ENCODE measurements around the gene SH2D6.
"Not testable (repeated sequence)": the region's sequence is repeated elsewhere in the genome, so short reads cannot be mapped to it uniquely, and the experiment has no call there.

SH2D6 gene

DNA sequence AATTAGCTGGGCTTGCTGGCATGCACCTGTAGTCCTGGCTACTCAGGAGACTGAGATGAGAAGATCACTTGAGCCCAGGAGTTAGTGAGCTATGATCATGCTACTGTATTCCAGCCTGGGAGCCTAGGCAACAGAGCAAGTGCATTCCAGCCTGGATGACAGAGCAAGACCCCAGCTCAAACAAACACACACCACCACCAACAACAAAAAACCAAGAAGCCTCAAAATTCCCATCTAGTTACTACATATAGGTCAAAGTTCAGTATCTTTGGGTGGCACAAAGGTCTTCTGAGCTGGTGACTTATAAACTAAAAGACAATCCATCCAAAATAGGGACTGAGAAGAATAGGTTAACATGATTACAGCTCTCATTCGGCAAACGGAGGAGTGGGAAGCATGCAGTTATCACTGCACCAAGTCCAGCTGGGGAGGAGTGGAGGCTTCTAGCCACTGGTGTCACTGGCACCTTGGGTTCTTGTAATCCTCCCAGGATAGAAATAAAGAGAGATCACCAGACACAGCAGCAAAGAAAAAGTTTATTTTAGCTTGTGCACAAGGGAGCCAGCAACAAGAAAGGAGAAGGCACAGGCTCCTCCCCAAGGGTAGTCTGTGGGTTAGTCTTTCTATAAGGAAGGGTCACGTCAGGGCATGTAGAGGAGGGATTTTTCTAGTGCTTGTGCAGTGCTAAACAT is 57.4 kb downstream of the SH2D6 start:
- DNase-seq: peak; percentile 35 to 50 (median 43)

DNA sequence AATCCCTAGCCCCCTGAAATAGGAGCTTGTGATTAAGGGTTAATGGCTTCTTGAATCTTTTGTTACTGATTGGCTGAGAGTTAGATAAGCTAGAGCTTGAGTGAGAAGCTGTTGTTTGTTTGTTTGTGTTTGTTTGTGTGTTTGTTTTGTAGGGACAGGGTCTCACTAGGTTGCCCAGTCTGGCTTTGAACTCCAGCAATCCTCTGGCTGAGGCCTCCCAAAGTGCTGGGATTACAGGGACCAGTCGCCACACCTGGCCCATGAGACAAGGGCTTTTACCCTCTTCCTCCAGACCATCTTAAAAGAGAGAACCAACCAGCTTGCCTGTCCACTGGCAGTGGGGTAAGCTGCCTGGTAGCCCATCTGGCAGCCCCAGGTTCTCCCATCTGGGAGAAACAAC is 58.1 kb downstream of the SH2D6 start:
- DNase-seq: no peak

DNA sequence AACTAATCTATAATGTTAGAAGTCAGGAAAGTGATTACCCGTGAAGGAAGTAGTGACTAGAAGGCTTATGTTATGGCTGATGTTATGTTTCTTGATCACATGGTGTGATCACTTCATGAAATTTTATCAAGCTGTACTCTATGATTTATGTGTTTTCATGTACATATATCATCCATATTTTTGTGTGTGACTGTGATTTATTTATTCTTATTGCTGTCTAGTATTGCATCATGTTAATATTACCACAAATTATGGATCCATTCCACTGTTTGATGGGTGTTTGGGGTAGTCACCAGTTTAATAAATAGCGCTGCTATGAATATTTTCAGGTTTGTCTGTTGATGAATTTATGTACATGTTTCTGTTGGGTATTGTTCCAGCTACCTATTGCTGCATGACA is 59.4 kb downstream of the SH2D6 start:
- DNase-seq: no peak

DNA sequence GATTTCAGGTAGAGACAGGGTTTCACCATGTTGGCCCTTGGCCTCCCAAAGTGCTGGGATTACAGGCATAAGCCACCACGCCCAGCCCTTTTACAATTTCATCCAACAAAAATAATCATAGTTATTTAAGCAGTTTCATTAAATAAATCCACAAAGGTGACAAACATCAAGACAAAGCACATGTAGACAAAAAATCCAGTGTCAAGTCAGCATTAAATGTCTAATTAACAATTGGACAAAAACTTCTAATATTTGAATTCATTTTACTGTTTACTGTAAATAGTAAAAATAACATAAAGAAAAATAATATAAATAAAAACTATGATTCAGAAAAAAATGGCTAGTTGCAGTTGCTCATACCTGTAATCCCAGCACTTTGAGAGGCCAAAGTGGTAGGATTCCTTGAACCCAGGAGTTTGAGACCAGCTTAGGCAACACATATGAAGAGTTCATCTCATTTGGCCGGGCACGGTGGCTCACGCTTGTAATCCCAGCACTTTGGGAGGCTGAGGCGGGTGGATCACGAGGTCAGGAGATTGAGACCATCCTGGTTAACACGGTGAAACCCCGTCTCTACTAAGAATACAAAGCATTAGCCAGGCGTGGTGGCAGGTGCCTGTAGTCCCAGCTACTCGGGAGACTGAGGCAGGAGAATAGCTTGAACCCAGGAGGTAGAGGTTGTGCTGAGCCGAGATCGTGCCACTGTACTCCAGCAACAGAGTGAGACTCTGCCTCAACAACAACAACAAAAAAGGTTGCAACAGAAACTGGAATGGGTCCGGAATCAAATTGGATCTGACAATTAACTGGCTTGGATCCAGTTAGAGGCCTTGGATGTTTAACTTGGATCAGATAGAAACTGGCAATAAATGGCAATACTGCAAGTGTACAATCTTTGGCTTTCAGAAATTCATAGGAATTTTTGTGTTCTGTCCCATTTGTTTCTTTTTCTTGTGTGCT is 63.6 kb downstream of the SH2D6 start:
- DNase-seq: no peak

DNA sequence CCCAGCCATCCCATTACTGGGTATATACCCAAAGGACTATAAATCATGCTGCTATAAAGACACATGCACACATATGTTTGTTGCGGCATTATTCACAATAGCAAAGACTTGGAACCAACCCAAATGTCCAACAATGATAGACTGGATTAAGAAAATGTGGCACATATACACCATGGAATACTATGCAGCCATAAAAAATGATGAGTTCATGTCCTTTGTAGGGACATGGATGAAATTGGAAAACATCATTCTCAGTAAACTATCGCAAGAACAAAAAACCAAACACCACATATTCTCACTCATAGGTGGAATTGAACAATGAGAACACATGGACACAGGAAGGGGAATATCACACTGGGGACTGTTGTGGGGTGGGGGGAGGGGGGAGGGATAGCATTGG is 66.1 kb downstream of the SH2D6 start:
- DNase-seq: not testable (repeated sequence)

DNA sequence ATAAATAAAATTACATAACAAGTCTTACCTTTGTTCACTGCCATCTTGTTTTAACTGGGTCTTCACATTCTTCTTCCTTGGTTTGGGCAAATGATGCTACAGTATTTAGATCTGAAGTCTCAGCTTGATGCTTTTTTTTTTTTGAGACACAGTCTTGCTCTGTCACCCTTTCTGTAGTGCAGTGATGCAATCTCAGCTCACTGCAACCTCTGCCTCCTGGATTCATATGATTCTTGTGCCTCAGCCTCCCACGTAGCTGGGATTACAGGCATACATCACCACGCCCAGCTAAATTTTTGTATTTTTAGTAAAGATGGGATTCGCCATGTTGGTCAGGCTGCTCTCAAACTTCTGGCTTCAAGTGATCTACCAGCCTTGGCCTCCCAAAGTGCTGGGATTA is 67.3 kb downstream of the SH2D6 start:
- DNase-seq: peak; percentile 64 to 74 (median 67)
